ENCODE results near the gene NADK. TPM values are rescaled to one million over a fixed set of nuclear protein-coding genes. Genes with fewer than 3 reads are reported as not detected.
A peak's percentile ranks its signal among the peaks of the same experiment; 100 is the strongest.

Gene NADK
- total RNA-seq, 4 donors from 2014 or later = 36.1 to 57.6 (median 39.5) TPM

DNA sequence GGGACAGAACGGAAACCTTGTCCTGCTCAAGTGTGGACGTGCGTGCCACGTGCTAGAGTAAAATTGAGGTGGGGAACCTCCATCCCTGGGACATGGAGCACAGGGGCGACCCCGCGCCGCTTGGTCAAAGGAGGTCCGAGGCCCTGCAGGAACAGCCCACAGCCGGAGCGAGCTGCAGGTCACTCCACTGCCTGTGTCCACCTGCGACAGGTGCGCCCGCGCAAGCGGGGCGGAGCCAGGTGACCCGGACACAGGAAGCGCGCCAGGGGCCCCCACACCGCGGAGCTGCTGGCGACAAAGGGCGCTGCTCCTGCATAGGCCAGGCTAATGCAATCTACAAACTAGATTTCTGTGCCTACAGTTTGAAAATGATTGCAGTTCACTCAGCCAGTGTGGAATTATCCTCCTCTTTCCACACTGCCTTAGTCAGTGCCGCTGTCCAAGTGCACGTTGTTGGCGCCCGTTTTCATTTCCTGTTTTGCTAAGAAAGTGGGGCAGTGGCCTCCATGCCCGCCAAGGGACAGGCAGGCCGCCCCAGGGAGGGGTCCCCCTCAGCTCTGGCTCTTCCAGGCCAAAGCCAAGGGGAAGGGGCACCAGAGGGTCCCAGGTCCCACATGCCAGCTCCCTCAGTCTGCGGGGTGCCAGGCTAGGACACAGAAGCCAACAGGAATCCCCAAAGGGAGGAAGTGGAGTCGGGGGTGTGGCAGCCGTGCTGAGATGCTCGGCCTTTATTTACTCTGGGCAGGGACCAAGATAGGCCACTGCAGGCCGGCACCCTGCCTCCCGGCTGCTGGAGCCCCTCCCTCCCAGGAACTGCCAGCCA is 4.3 kb upstream of the NADK start:
- WGBS, 2 donors = 0% methylated on average over 15 of the region's 36 CpGs
- Histone ChIP-seq H3K27me3 (no peaks in the 10 kb centered on the region), H3K36me3 (peaks cover 6 to 36% (median 12%) of the 10 kb centered on the region in 3 donors), H3K9me3 (no peaks in the 10 kb centered on the region), H3K4me1 (peaks cover 40 to 60% (median 49%) of the 10 kb centered on the region in 3 donors), H3K27ac (peak overlapping the region; percentile 80 to 98 (median 88)), H3K4me3 (peak overlapping the region; percentile 8 to 56 (median 38))
- TF ChIP-seq, protein P1, sequence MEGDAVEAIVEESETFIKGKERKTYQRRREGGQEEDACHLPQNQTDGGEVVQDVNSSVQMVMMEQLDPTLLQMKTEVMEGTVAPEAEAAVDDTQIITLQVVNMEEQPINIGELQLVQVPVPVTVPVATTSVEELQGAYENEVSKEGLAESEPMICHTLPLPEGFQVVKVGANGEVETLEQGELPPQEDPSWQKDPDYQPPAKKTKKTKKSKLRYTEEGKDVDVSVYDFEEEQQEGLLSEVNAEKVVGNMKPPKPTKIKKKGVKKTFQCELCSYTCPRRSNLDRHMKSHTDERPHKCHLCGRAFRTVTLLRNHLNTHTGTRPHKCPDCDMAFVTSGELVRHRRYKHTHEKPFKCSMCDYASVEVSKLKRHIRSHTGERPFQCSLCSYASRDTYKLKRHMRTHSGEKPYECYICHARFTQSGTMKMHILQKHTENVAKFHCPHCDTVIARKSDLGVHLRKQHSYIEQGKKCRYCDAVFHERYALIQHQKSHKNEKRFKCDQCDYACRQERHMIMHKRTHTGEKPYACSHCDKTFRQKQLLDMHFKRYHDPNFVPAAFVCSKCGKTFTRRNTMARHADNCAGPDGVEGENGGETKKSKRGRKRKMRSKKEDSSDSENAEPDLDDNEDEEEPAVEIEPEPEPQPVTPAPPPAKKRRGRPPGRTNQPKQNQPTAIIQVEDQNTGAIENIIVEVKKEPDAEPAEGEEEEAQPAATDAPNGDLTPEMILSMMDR (IDR thresholded peaks at IDR 0.05) = no peak
- TF ChIP-seq POLR2A (IDR thresholded peaks at IDR 0.05) = peak in 1 of 4 donors; percentile 11
- intact Hi-C loops (cut with DNase I) = no loop called here
- DNase-seq = no peak

DNA sequence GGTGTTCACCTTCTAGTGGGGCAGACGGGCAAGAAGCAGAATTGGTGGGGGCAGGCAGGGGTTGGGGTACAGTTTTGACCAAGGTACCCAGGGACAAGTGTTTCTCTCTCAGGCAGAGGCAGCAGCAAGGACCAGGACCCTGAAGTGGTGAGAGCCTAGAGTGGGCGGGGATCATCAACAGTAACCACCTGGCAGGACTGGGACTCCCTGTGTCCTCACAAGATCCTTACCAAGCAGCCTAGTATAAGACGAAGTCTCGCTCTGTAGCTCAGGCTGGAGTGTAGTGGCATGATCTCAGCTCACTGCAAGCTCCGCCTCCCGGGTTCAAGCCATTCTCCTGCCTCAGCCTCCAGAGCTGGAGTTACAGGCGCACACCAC is 3.2 kb upstream of the NADK start:
- Histone ChIP-seq H3K4me1 (peaks cover 43 to 71% (median 57%) of the 10 kb centered on the region in 3 donors), H3K9me3 (no peaks in the 10 kb centered on the region), H3K4me3 (peak overlapping the region in 1 of 4 donors; percentile 56), H3K36me3 (peaks cover 0 to 25% (median 4%) of the 10 kb centered on the region in 3 donors), H3K27ac (peak overlapping the region in 3 of 4 donors; percentile 80 to 98 (median 96)), H3K27me3 (no peaks in the 10 kb centered on the region)
- intact Hi-C loops (cut with DNase I) = no loop called here
- DNase-seq = no peak
- TF ChIP-seq, protein P1 (IDR thresholded peaks at IDR 0.05) = no peak
- WGBS, 2 donors = 72 to 76% methylated on average over 5 to 6 of the region's 7 CpGs

DNA sequence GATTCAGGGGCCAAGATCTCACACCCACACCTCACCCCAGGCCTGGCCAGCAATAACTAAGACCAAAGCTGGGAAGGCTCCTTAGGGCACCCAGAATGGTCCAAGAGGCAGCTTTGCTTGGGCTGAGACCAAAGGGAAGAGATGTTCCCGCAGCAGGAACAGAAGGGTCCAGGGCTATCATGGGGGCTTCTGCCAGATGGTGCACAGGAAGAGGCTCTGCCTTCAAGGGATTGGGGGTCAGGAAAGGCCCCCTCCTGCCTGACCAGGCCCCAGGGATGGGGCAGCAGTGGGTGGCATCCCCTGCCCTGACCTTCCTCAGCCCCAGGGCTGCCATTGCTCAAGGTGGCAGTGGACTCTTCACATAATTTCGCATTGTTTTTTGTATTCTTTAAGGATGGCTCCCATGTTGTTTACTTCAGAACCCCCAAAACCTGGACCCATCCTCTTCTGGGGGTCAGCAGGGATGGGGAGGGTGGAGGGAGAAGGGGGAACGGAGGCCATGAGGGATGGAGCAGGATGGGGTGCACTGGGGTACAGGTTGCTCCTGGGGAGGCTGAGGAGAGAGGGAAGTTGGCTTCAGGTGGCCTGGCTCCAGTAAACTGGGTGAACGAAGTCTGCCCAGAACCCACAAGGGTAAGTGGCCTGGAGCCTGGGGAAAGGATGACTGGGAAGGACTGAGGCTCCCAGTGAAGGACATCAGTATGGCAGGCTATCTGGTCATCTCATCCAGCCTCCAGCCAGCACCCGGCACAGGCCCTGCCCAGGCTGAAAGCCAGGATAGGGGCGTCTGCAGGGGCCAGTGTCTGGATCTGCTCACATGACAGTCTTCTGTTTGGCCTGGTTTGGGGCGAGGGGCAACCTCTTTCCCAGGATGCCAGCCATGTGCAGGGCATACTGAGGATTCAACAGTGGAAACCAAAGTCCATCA is 2.6 kb upstream of the NADK start:
- peaks cover 50 to 77% (median 63%) of the 10 kb centered on the region in 3 donors for H3K4me1 ChIP-seq
- TF ChIP-seq POLR2A (IDR thresholded peaks at IDR 0.05) = no peak
- TF ChIP-seq, protein P1 (IDR thresholded peaks at IDR 0.05) = no peak
- intact Hi-C loops (cut with DNase I) = no loop called here
- DNase-seq = no peak
- no peaks in the 10 kb centered on the region for H3K9me3 ChIP-seq
- H3K27me3 ChIP-seq = no peaks in the 10 kb centered on the region
- H3K36me3 ChIP-seq = peaks cover 0 to 19% (median 0%) of the 10 kb centered on the region in 3 donors
- no peak overlapping the region for H3K4me3 ChIP-seq
- peak overlapping the region; percentile 63 to 98 (median 88) for H3K27ac ChIP-seq
- 54 to 70% methylated on average over 5 of the region's 7 CpGs for WGBS, 2 donors

DNA sequence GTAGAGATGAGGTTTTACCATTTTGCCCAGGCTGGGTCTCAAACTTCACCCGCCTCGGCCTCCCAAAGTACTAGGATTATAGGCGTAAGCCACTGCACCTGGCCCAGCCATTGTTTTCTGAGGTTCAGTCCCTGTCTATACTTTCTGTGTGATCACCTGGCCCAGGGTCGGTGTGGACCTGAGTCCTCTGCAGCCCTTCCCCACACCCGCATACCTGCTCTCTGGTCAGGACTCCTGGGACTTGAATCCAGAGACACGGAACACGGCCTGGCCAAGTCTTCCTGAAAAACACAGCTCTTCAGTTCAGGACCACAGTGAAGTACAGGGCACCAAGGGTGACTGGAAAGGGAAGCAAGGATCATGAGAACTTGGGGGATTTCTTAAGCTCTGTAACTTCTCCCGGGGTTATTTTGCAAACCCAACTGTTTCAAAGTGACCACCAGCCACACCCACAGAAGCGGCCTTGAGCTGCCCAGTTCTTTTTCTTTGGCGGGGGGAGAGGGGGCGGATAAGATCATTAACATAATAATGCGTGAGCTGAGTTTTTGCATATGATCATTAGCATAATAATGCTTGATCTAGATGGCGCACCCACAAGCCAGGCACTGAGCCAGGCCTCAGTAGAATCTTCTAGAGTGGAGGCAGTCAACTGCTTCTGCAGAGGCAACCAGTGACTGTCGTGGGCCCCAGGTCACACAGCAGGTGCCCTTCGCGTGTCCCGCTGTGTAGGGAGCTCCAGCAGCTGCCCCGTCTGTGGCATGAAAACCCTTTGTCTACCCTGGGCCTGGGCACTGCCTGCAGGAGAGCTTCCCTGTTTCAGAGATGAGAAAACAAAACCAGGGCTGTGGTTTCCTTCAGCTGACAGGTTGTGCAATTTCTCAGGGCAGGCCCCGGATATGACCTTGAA is 1.7 kb upstream of the NADK start:
- H3K4me3 ChIP-seq = peak overlapping the region in 3 of 4 donors; percentile 2 to 99 (median 95)

More for the DNA sequence above, 1.7 kb upstream of the NADK start:
- intact Hi-C loops (cut with DNase I) = no loop called here
- peaks cover 0 to 10% (median 0%) of the 10 kb centered on the region in 3 donors for H3K36me3 ChIP-seq
- H3K4me1 ChIP-seq = peaks cover 52 to 86% (median 69%) of the 10 kb centered on the region in 3 donors
- 30 to 41% methylated on average over 7 to 9 of the region's 19 CpGs for WGBS, 2 donors
- TF ChIP-seq POLR2A (IDR thresholded peaks at IDR 0.05) = peak in 1 of 4 donors; percentile 44
- TF ChIP-seq, protein P1 (IDR thresholded peaks at IDR 0.05) = no peak
- H3K27ac ChIP-seq = peak overlapping the region; percentile 80 to 98 (median 94)
- no peak for DNase-seq
- H3K27me3 ChIP-seq = no peaks in the 10 kb centered on the region
- no peaks in the 10 kb centered on the region for H3K9me3 ChIP-seq
